Occipital lobe (tissue), 2 donors: ENCODE results near the gene COA8. TPM values are rescaled to one million over a fixed set of nuclear protein-coding genes. Genes with fewer than 3 reads are reported as not detected.

ENCODE experiments used
- DNase-seq: peaks from one replicate; lab custom pipeline; 2025; lab: John Stamatoyannopoulos, UW
- total RNA-seq: library from RNA; depleted of rRNA; stranded (reverse); fragments of >200 nt; gene quantifications from one replicate; pipeline ENCODE4 v1.2.3, GENCODE V29; 2014

COA8 gene
- total RNA-seq, 1 donor from 2014 or later = 27.5 TPM

DNA sequence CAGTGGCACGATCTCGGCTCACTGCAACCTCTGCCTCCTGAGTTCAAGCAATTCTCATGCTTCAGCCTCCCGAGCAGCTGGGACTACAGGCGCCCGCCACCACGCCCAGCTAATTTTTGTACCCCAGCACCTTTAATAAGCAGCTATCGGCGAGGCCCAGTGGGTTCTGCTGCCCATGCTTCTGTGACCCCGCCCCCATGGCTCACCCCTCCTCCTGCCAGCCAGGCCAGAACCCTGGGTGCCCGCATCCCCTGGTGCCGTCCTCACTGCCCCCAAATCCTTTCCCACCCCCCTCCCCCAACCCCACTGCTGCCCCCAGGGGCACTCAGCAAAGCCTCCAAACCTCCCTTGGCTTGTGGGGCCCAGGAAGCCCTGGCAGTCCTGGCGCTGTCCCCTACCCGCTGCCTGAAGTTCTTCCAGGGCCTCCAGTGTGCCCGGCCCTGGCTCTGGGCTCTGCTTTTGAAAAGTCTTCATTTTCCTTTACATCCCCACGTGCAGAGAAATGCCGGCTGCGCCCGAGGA, 14.8 kb upstream of the COA8 start:
- DNase-seq = no peak

DNA sequence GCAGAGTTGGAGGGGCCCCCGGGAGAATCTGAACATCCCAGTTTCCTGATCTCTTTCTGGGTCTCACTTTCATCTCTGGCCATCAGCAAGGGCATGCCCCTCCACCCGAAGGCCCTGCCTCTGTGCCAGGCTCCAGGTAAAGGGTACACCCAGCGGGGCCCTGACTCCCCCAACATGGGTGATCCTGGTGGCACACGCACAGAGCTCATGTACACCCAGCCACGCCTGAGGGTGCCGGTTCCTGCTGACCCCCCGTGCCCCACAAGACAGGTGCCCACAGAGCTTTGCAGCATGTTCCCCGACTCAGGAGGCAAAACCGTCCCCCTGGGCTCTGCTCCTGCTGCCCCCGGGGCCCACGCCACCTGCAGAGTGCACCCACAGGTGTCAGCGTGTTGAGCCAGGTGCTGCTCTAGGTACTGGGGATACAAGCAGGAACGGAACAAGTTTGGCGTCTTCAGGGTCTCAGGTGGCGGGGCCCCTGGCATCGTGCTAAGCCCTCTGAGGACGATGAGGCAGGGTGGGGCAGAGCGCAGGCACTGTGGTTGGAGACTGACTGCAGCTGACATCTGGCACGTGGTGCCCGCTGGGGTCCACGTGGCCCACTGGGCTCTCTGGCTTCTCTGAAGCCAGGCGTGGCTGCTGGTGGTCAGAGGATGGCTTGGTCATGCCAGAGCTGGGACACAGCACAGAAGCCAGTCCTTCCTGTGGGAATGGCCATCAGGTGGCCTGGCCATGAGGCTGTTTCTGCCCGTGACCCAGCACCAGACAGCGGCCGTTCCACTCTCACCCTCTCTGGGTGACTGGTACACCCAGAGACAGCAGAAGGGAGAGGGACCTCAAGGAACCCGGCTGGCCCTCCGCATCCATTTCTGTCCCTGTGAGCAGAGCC, 14.1 kb upstream of the COA8 start:
- DNase-seq = no peak

DNA sequence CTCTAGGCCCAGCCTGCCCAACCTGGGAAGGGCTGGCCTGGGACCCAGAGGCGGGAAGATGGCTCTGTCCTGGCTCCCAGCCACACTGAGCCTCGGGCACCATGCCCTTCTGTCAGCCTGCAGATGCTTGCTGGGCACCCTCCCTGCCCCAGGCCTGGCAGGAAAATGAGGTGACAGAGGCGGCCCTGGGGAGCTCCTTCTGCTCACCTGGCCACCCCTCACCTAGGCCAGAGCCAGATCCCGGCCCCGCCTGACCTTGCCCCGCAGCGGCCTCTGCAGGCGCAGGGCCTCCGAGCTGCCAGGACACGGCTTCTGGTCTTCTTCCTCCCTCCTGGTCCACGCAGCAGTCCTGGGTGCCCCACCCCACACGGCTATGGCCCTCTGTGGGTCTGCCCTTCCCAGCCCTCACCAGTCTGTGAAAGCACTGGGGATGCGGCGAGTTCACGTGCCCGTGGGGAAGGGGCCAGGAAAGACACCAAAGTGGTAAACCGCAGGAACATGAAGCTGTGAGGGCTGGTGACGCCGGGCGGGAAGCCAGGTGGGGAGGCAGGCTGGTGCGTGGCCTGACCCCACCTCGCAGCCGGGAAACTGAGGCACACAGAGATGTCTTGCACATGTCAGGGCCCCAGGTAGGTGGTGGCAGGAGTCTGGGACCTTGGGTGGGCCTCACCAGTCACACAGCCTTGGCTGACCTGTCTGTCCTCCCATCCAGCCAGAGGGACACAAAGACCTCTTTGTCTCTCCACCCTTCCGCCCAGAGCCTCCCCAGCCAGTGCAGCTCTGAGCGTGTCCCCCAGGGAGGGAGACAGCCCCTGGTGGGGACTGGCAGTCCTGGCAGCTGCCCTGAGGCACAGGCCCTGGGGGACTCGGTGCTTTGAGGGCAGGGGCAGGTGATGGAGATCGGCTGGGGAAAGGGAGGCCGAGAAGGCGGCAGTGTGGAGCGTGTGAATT, 13.1 kb upstream of the COA8 start:
- DNase-seq = peak; percentile 64

DNA sequence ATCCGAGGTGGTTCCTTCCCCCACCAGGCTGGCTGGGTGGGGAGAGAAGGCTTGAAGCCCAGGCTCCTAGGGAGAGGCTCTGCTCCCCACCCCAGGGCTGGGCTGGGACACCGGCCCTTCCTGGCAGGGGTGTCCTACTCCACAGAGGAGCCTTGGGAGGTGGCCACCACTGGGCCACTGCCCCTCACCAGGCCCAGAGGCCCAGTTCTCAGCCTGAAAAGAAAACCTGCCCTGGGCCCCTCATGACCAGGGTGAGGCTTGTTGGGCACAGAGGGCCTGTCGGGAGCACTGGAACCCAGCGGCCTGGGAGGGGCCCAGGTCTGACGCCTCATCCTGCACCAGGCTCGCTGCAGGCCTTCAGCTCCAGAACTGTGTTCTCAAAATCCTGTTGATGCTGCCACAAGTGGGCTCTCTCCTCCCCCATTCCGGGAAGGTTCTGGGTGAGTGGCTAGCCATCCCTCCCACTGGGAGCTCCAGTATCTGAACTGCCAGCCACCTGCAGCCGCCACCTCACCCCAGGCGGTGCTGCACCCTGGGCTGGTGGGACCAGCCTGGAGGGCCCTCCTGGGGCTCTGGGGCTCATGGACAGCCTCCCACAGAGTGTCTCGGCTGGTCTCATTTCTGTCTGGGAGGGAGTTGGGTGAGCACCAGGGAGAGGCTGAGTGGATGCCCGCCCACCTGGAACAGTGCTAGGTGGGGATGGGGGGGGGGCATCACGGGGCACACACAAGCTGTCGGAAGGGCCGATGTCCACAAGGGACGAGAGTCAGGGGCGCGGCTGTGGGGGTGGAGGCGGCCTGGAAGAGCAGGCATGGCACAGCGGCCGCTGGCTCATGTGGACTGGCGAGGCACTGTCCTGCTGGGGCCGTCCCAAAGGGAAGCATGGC, 12.1 kb upstream of the COA8 start:
- DNase-seq = no peak

DNA sequence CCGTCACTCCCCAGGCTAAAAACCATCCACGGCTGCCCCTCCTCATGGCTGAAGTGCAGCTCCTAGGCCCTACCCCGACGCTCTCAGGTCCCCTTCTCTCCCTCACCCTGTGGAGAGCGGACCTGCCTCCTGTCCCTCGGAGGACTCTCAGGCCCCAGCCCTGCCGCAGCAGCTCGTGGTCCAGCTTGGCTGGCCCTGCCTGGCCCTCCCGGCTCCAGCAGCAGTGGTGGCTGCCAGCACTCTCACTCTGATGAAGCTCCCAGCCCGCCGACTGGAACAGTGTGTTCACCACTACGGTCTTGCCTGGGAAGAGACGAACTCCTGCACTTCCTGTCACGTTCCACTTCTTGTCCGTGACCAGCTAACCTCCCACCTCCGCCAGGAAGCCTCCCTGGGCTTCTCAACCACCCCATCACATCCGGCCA, 11.4 kb upstream of the COA8 start:
- DNase-seq = no peak

DNA sequence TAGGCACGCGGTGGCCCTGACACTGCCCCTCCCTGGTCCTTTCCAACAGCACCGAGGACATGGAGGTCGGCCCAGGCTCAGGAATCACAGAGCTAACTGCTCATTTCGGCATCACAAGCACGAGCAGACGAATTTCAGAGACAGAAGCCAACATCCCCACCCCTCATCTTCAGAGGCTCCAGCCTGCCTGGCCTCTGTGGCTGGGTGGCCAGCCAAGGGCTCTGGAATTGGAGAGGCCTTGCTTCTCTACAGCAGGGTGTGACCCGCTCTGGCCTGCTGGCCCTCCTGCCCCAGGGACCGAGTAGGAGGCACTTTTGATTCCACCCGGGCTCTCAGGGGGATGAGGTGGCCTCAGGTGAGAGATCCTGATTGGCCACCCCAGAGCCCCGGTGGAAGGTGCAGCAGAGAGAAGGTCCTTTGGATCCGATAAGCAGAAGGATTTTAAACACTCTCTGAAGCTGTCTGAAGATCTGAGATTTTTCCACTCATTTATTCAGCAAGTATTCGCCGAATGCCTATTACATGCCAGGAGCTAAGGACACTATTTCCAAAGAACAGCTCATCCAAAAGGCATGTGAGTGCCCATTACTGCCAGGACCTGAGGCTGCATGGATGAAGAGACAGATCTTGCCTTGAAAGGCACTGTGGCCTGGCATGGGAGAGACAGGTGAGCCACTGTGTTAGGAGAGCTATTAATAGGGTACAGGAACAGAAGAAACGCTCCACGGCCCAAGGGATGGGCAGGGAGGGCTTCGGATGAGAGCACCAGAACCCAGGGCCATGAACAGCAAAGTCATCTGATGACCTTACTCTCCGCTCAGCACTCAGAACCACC, 10.5 kb upstream of the COA8 start:
- no peak for DNase-seq

DNA sequence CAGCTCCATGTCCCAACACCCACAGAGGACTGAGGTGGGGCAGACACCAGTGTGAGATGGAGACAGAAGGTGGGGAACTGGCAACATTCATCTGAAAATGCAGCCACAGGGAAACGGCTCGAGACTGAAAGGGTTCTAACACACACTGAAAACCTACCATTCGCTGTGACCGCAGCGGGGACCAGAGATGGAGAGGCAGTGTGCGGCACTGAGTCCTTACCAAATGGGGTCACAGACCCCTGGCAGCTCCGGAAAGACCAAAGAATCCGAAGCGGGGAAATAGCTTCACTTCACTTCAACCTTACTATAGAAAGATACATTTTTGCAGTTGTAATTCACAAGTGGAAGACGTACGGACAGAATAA, 9.9 kb upstream of the COA8 start:
- DNase-seq = no peak

DNA sequence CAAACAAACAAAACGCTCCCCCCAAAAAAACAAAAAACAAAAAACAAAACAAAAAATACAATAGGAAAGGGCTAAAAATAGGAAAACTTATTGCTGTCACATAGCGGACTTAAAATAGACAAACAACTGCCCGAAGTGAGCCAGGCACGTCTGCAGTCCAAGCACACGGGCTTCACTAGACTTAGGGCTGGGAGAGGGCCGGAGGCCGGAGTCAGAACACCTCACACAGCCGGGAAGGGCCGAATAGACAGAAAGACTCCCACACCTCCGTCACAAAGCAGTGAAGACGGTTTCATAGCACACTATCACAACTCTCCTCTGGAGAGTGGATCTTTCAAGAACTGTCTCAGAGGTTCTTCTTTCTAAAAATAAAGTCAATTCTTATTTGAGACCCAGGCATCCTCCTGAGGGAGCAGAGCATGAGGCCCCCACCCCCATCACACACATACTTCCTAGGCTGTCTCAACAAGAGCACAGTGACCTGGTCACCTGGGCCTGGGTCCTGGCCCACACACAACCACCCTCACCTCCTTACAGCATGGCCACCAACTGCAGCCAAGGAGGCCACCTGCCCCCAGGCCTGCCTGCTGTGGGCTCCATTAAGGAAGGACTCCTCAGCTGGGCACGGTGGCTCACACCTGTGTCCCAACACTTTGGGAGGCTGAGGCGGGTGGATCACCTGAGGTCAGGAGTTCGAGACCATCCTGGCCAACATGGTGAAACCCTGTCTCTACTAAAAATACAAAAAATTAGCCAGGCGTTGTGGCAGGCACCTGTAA, 7.0 kb upstream of the COA8 start:
- DNase-seq = no peak

DNA sequence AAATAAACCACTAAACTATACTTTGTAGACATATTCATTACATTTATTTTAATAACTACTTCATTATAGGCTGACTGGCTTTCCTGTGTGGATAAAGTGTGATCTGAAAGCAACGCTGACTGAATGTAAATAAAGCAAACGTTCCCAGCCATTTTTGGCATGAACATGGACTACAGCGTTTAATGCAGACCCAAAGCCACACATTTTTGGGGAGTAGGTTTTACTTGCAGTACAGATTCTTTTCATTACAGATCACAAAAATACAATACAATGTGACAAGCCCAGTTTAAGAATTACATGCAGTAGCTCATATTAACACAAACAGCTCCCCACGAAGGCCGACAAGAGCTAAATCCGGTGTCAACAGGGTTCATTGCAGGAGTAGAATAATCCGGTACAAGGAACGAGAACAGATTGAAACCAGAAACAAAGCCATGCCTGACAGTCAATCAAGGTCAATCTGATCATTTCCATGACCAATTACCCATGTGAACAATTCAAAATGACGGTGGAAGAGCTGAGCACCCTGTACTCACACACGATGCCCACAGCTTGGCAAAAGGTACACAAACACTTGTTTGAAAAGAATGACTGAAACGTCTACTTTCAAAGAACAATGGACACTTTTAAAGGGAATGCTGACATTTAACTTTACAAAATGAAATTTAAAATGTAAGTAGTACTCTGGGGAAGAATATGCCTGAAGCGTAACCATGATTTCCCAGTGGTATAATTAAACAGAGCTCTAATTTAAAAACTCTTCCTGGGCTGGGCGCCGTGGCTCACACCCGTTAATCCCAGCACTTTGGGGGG, 5.6 kb upstream of the COA8 start:
- no peak for DNase-seq

DNA sequence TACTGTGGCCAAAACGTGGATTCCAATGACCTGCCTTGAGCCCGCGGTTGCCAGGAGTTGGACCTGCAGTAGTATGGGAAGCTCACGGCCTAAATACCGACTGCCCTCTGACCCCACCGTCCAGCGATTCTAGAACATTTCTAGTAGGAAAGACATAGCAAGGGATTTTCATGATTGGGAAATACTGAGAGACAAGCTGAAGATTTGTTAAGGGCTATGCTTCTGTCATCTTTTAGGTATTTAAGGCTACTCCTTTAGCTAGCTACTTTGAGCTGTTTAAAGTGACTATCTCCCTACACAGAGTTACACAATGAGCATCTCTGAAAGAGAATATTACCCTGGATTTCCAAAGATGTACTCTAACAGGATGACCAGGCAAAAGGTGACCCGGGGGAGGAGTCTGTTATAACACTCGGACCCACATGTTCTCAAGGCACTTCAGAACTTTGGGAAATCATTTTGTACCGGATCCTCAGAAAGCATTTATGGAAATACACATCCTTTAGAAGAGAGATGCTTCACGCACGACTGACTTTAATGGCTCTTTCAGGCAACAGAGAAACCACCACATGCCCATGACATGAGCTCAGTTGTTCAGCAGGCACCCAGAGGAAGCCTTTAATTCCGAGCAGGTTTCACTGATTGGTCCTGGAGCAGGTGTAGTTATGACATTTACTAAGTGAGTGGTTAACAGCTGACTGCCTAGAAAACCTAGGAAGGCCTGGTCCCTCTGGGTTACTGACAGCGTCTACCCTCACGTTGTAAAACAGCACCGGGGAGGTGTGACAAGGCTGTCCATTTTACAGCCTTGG, 4.5 kb upstream of the COA8 start:
- DNase-seq = no peak

DNA sequence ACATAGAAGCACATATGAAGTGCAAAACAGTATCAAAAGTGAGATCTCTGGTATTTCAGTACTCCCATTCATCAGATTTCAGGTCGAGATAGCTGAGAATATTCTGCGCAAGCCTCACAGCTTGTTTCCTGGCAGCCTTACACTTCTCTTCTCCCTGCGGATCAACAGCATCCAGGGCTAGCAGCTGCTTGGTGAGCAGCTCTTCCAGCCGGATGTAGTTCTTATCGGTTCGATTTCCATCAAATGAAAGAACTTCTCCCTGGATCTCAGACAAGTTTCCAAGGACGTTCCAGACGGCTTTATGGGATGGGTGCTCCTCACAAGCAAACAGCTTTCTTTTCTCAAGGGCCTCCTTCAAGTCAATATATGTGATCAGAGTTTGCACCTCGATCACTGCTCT, 3.0 kb upstream of the COA8 start:
- no peak for DNase-seq

DNA sequence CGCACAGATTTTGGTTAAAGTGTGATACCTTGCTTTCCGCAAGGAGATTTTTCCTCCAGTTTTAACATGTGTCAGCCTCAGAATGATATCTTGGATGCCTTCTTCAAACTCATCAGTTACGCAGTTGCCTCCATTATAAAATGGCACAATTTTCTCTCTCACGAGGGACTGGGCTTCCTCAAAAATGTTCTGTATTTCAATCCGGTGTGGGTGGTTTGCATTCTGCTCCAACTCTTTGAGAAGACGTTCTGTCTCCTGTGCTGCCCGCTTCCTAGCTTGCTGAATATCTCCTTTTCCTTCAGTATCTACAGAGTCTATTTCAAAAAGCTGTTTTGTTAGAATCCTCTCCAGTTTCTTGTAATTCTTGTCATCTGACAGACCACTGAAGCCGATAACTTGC, 2.1 kb upstream of the COA8 start:
- DNase-seq = no peak

DNA sequence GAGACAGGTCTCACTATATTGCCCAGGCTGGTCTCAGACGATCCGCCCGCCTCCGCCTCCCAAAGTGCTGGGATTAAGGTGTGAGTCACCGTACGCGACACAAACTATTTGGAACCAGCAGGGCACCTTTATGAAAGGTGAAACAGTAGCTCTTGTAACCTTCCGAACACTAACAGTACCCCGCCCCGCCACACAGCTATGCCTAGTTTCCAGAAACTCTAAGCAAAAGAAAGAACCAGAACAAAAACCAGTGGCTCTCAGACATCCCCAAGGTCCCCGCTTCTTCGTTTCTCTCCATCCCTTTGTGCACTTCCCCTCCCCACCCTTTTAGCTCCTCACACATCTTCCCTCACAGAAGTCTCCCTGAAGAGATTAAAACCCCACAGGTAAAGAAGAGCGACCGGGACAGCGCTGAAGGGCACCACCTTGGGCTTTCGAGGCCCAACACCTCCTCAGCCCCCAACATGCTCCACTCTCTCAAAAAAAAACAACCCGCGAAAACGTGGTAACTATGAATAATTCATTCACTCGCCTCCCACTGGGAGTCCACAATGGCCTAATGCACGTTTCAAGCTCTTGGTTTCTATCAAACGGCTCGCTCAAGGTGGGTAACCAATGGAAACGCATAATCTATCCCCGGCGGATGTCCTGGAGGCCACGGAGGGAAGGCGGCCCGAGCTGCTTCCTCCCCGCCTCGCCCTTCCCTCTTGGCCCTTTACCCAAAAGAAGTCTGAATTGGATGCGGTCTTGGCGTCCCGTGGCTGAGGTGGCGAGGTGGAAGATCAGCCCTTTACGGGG, 1.2 kb upstream of the COA8 start:
- DNase-seq = no peak

DNA sequence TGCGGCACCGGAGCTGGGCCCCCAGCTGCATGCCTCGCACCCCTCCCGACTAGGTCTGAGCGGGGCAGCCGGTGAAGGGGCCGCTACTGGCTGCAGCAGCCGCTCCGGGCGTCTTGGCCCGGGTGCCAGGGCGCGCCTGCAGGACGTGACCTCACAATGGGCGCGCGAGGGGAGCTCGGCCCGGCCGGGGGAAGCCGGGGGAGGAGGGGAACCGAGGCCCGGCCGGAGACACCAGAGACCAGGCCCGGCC, 656 bp upstream of the COA8 start:
- DNase-seq = no peak

DNA sequence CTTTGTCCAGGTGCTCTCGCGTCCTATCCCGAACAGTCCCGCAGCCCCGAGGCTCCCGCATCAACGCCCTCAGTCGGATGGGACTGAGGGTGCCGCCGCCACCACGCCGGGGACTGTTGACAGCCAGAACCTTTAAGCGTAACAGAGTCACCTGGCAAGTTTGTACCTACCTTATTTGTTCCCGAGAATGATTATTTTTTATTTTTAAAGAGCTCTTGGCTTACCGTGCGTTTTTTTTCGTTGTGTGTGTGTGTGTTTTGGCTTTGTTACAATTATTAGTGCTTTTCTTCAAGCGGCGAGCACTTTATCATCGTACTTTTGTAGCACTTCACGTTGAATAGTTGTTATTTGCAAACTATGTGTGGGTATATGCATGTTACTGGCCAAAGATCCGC, 463 bp downstream of the COA8 start:
- DNase-seq = no peak

DNA sequence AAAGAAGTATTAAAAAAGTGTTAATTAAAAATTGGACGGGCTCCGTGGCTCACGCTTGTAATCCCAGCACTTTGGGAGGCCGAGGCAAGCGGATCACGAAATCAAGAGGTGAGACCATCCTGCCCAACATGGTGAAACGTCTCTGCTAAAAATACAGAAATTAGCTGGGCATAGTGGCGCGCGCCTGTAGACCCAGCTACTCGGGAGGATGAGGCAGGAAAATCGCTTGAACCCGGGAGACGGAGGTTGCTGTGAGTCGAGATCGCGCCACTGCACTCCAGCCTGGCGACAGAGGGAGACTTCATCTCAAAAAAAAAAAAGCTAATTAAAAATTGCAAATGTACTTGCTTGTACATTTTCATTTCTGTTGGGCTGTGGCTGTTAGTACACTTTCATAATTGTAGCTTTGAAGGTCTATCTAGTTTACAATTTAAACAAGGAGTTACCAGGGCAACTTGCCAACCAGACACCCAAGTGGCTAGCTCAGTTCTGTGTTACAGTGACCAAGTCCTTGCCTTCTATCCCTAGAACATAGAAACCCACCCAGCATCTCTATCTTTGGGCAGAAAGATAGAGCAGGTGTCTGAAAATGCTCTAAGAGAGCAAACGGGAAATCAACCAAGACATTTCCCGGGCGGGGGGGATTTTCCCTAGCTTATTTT, 1.2 kb downstream of the COA8 start:
- no peak for DNase-seq

DNA sequence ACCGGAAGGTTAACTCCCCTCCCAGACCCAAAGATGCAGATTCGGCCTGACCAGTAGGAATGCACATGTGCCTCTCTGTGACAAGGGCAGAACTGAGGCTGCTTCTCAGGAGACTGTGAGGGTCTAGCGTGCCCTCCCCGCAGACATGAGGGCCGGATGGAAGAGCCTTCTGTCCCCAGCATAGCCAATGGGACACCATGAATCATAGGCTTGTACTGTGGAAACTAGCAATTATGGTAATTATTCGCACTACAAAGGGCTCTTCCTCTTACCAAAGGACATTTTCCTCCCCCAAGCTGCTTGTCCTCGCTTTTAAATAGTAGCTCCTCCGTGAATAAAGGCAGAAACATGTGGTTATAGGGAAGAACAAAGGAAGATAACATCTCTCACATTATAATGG, 6.2 kb downstream of the COA8 start:
- no peak for DNase-seq
